ENCODE results near the gene ACSM6. TPM values are rescaled to one million over a fixed set of nuclear protein-coding genes. Genes with fewer than 3 reads are reported as not detected.

The ACSM6 gene
- total RNA-seq, 1 experiment from 2014 or later: not detected

GRCh38 chr10:95268438-95268837 is 74.4 kb downstream of the ACSM6 start:
- DNase-seq (ENCODE audit: low spot score): no peak

- DNase-seq (ENCODE audit: low spot score): peak; percentile 77
Observed at GRCh38 chr10:95273393-95274312, 79.6 kb downstream of the ACSM6 start.

DNA sequence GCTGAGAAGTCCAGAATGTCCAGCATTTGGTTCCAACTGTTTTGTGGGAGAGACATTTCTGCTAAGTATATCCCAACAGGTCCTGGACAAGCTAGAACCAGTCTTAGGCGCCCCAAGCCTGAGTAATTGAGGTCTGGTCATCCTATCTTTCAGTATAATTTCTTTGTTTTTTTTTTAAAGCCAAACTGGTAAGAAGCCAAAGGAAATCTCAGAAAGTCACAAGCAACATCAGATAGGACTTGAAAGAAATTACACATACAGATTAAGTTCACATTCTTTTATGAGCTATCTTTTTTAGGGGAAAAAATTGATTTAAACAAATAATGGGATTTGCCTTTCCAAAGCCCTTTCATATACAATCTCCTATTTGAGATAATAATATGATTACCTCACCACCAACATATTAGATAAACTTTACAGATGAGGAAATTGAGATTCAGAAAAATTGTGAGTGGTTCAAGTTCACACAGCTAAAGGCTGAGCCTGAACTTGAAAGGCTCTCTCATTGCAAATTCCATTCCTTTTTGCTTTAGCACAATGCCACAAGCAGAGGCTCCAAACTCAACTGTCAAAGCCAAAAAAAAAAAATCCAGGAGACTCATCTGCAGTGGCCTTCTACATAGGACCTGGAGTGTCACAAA is 81.8 kb downstream of the ACSM6 start:
- DNase-seq (ENCODE audit: low spot score): no peak

DNA sequence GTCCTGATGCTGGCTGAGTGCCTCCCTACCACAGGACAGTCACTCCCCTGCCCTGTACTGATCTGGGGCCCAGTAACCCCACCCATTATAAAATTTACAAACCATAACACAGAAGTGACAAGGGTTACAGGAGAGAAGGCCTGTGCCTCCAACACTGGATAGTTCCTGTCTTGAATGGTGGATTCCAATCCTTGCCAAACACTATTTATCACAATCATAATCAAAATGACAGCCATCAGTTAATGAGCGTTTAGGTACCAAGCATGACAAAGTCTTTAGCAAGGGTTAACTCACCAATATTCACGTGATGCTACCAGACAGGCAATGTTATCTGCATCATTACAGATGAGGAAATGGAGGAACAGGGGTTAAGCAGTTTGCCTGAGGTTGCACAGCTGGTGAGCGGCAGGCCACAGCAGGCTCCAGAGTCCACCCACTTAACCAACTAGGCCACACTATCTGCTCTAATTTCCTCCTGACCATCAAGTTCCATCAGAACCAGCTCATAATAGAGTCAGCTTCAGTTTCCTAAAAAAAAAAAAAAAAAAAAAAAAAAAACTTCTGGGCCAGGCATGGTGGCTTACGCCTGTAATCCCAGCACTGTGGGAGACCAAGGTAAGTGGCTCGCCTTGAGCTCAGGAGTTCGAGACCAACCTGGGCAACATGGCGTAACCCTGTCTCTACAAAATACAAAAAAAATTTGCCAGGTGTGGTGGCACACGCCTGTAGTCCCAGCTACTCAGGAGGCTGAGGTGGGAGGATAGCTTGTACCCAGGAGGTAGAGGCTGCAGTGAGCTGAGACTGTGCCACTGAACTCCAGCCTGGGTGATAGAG is 82.5 kb downstream of the ACSM6 start:
- DNase-seq (ENCODE audit: low spot score): no peak

DNA sequence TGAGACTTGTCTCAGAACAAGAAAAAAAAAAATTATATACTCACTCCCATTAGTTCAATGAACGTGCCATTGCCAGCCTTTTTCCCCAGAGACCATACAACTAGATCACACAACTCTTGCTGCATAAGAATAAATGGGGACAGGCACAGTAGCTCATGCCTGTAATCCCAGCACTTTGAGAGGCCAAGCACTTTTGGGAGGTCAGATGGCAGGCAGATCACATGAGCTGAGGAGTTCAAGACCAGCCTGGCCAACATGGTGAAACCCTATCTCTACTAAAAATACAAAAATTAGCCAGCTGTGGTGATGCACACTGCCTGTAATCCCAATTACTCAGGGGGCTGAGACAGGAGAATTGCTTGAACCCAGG is 83.1 kb downstream of the ACSM6 start:
- DNase-seq (ENCODE audit: low spot score): no peak

GRCh38 chr10:95277614-95278013 is 83.6 kb downstream of the ACSM6 start:
- no peak for DNase-seq (ENCODE audit: low spot score)

Other genes with a start within 250 kb of the ACSM6 start
- not detected in 2 replicates for gene CYP2C8, start 124.7 kb upstream of the ACSM6 start, total RNA-seq (2014; rRNA removed; shearing (Covaris generic))
- 25.0 and 42.5 TPM in 2 replicates for gene PDLIM1, start 96.8 kb downstream of the ACSM6 start, total RNA-seq (2014; rRNA removed; shearing (Covaris generic))

Data from H4 (cell line).